HFFc6 (cell line): ENCODE data around the gene STH. TPM values are rescaled to one million over a fixed set of nuclear protein-coding genes. Genes with fewer than 3 reads are reported as not detected.

Experiments used
- DNase-seq: peaks from one replicate; pipeline ENCODE4 v3.0.0-alpha.2; 2018
- H3K27ac Mint-ChIP-seq: 2 replicates; pipeline ENCODE4 v1.8.0; 2020; ENCODE audit warnings: mild to moderate bottlenecking, mixed read lengths
- H3K27me3 Mint-ChIP-seq: 2 replicates; pipeline ENCODE4 v1.8.0; 2021; ENCODE audit warnings: mild to moderate bottlenecking, moderate library complexity, mixed read lengths; ENCODE audit not compliant: insufficient read depth
- H3K36me3 Mint-ChIP-seq: 2 replicates; pipeline ENCODE4 v1.8.0; 2021; ENCODE audit warnings: low read depth, mixed read lengths
- H3K4me1 Mint-ChIP-seq: 2 replicates; pipeline ENCODE4 v1.8.0; 2020; ENCODE audit warnings: low read depth, mixed read lengths
- H3K4me3 Mint-ChIP-seq: 2 replicates; pipeline ENCODE4 v1.8.0; 2020; ENCODE audit warnings: mild to moderate bottlenecking, moderate library complexity, mixed read lengths
- H3K9me3 Mint-ChIP-seq: 2 replicates; pipeline ENCODE4 v1.8.0; 2020; ENCODE audit warnings: mild to moderate bottlenecking, mixed read lengths
- CTCF ChIP-seq: fragments of 200-600 bp; sonication (generic); IDR thresholded peaks from 2 replicates; pipeline ENCODE4 v1.5.0; 2021; ENCODE audit warnings: antibody characterized with exemption, mild to moderate bottlenecking
- total RNA-seq, 6 experiments: library from RNA; stranded (reverse); fragmentation: NEBNext Ultra II Directional; extraction: Animal tissue kit (Norgen Biotek cat#: 25700); gene quantifications; 2 replicates in 1 of 6; 3 replicates in 5 of 6; pipeline ENCODE4 v1.2.3, GENCODE V29; 2021

Gene STH
- total RNA-seq, 6 experiments from 2014 or later: not detected

- Mint-ChIP-seq H3K9me3 (peaks cover 5% of the 10 kb centered on the region; the same call in 1 of the 2 replicates), H3K27me3 (peaks cover 44% of the 10 kb centered on the region), H3K4me1 (no peaks in the 10 kb centered on the region), H3K36me3 (no peaks in the 10 kb centered on the region), H3K4me3 (no peak overlapping the region), H3K27ac (no peak overlapping the region)
- DNase-seq: no peak
- no peak for TF ChIP-seq CTCF
Observed at GRCh38 chr17:45972531-45972930, 26.5 kb upstream of the STH start.

- Mint-ChIP-seq H3K27ac (no peak overlapping the region), H3K36me3 (no peaks in the 10 kb centered on the region), H3K4me3 (no peak overlapping the region), H3K9me3 (peaks cover 5% of the 10 kb centered on the region; the same call in 1 of the 2 replicates), H3K27me3 (peaks cover 45% of the 10 kb centered on the region), H3K4me1 (no peaks in the 10 kb centered on the region)
- no peak for DNase-seq
- TF ChIP-seq CTCF: no peak
Observed at GRCh38 chr17:45973099-45973780, 25.8 kb upstream of the STH start.

GRCh38 chr17:45973946-45974859, 24.8 kb upstream of the STH start:
- Mint-ChIP-seq H3K4me1 (no peaks in the 10 kb centered on the region), H3K27me3 (peaks cover 45% of the 10 kb centered on the region), H3K27ac (no peak overlapping the region), H3K36me3 (no peaks in the 10 kb centered on the region), H3K4me3 (no peak overlapping the region), H3K9me3 (peaks cover 5% of the 10 kb centered on the region; the same call in 1 of the 2 replicates)
- no peak for TF ChIP-seq CTCF
- DNase-seq: no peak

GRCh38 chr17:45974916-45975630, 24.0 kb upstream of the STH start:
- Mint-ChIP-seq H3K9me3 (no peaks in the 10 kb centered on the region), H3K36me3 (no peaks in the 10 kb centered on the region), H3K27ac (no peak overlapping the region), H3K4me3 (no peak overlapping the region), H3K27me3 (peaks cover 50% of the 10 kb centered on the region), H3K4me1 (no peaks in the 10 kb centered on the region)
- DNase-seq: no peak
- TF ChIP-seq CTCF: no peak

- no peak for DNase-seq
- H3K9me3 Mint-ChIP-seq: no peaks in the 10 kb centered on the region
- no peak overlapping the region for H3K27ac Mint-ChIP-seq
- H3K4me1 Mint-ChIP-seq: no peaks in the 10 kb centered on the region
- H3K36me3 Mint-ChIP-seq: no peaks in the 10 kb centered on the region
- no peak overlapping the region for H3K4me3 Mint-ChIP-seq
- H3K27me3 Mint-ChIP-seq: peaks cover 52% of the 10 kb centered on the region
- no peak for TF ChIP-seq CTCF
Observed at GRCh38 chr17:45975640-45976295, 23.3 kb upstream of the STH start.
